Esophagus squamous epithelium (tissue), 5 donors: ENCODE measurements around the gene XYLT2. TPM values are rescaled to one million over a fixed set of nuclear protein-coding genes. Genes with fewer than 3 reads are reported as not detected.

Source experiments
- DNase-seq: peaks from one replicate; lab custom pipeline; 2025; lab: John Stamatoyannopoulos, UW
- H3K27ac ChIP-seq, 4 donors: fragments of 200-600 bp; sonication (generic); one replicate each; pipeline ENCODE4 v1.5.1; 2016 to 2019; ENCODE audit warnings: mild to moderate bottlenecking in 1 of 4
- H3K27me3 ChIP-seq, 4 donors: fragments of 200-600 bp; sonication (generic); 1 replicate in 3 of 4; 2 replicates in 1 of 4; pipeline versions ENCODE4 v1.5.1 to v1.6.0; 2017 to 2021; ENCODE audit warnings: antibody characterized with exemption in 1 of 4
- H3K36me3 ChIP-seq, 3 donors: fragments of 200-600 bp; sonication (generic); one replicate each; pipeline ENCODE4 v1.5.1; 2016 to 2019
- H3K4me1 ChIP-seq, 3 donors: fragments of 200-600 bp; sonication (generic); one replicate each; pipeline ENCODE4 v1.5.1; 2017 to 2019
- H3K4me3 ChIP-seq, 4 donors: fragments of 200-600 bp; sonication (generic); 1 replicate in 3 of 4; 2 replicates in 1 of 4; pipeline ENCODE4 v1.5.1; 2016 to 2019; ENCODE audit warnings: mild to moderate bottlenecking in 2 of 4, moderate library complexity in 1 of 4
- H3K9me3 ChIP-seq, 3 donors: fragments of 200-600 bp; sonication (generic); one replicate each; pipeline ENCODE4 v1.5.1; 2016 to 2019
- POLR2A ChIP-seq, 4 donors: fragments of 450-650 bp; IDR thresholded peaks; one replicate each; pipeline ENCODE4 v1.6.1; 2017; ENCODE audit warnings: antibody characterized with exemption in 4 of 4, mild to moderate bottlenecking in 4 of 4, moderate library complexity in 3 of 4
- WGBS, 2 donors: methylation state at CpG; one replicate each; pipeline ENCODE4 v1.1.5; 2018; 5-methylcytosine and 5-hydroxymethylcytosine counted together
- intact Hi-C: fragments of 100-400 bp; cut with DNase I; formaldehyde crosslinking; loops from one replicate; pipeline ENCODE4 v1.15.0; 2022
- total RNA-seq, 4 donors: library from RNA; depleted of rRNA; stranded (reverse); fragments of >200 nt; gene quantifications; one replicate each; pipeline ENCODE4 v1.1.0, GENCODE V29; 2016
- TF ChIP-seq, protein P1 (sequence below), 6 experiments: fragments of 450-650 bp in 4 of 6; fragments of 200-600 bp in 2 of 6; sonication (generic) in 2 of 6; IDR thresholded peaks; one replicate each; pipeline ENCODE4 v1.5.1; 2016 to 2019; ENCODE audit warnings: antibody characterized with exemption in 6 of 6, mild to moderate bottlenecking in 4 of 6, moderate library complexity in 4 of 6
- donor health status: DM: yes; HTN: yes; CAD: no.

The XYLT2 gene
- total RNA-seq, 4 donors from 2014 or later = 10.0 to 17.5 (median 13.5) TPM

DNA sequence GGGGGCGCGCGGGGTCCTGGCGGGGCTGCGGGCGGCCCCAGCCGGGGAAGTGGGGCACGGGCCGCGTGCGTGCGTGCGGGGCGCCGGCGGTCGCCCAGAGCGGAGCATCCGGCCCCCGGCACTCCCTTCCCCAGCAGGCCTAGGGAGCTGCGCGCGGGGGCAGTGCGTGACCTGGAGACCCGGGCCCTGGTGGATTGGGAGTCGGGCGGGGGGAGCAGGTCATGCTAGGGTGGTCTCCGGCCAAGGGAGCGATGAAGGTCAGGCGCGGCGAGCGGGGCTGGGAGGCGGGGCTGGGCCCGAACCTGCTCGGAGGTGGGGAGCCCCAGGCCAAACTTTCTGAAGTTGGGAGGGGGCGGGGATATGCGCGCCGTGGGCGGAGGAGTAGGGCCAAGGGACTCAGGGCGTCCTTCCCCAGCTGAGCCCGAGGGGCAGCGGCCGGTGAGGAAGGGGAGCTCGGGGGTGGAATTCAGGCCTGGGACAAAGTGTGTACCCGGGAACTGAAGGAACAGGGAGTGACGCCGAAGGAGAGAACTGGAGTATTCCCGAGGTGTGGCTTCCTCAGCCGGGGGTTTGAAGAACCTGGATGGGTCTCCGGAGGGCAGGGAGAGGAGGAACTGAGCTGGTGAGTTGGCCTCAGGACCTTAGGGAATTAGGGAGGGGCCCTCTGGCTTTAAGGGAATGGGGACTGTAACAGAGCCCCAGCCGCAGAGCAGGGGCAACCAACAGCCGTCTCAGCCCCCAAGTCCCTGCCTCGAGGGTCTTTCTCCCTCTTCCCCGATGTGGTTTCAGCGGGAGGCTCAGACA lies 589 bp downstream of the XYLT2 start:
- H3K27ac ChIP-seq = peak overlapping the region; percentile 81 to 88 (median 82)
- no peaks in the 10 kb centered on the region for H3K9me3 ChIP-seq
- H3K4me1 ChIP-seq = peaks cover 20 to 41% (median 31%) of the 10 kb centered on the region in 3 donors
- H3K4me3 ChIP-seq = peak overlapping the region; percentile 72 to 95 (median 78)
- no peaks in the 10 kb centered on the region for H3K36me3 ChIP-seq
- intact Hi-C loops = no loop called here
- H3K27me3 ChIP-seq = no peaks in the 10 kb centered on the region
- DNase-seq = no peak
- TF ChIP-seq, protein P1, sequence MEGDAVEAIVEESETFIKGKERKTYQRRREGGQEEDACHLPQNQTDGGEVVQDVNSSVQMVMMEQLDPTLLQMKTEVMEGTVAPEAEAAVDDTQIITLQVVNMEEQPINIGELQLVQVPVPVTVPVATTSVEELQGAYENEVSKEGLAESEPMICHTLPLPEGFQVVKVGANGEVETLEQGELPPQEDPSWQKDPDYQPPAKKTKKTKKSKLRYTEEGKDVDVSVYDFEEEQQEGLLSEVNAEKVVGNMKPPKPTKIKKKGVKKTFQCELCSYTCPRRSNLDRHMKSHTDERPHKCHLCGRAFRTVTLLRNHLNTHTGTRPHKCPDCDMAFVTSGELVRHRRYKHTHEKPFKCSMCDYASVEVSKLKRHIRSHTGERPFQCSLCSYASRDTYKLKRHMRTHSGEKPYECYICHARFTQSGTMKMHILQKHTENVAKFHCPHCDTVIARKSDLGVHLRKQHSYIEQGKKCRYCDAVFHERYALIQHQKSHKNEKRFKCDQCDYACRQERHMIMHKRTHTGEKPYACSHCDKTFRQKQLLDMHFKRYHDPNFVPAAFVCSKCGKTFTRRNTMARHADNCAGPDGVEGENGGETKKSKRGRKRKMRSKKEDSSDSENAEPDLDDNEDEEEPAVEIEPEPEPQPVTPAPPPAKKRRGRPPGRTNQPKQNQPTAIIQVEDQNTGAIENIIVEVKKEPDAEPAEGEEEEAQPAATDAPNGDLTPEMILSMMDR (IDR thresholded peaks at IDR 0.05) = no peak
- WGBS, 2 donors = 1 to 2% methylated on average over 12 to 17 of the region's 57 CpGs

DNA sequence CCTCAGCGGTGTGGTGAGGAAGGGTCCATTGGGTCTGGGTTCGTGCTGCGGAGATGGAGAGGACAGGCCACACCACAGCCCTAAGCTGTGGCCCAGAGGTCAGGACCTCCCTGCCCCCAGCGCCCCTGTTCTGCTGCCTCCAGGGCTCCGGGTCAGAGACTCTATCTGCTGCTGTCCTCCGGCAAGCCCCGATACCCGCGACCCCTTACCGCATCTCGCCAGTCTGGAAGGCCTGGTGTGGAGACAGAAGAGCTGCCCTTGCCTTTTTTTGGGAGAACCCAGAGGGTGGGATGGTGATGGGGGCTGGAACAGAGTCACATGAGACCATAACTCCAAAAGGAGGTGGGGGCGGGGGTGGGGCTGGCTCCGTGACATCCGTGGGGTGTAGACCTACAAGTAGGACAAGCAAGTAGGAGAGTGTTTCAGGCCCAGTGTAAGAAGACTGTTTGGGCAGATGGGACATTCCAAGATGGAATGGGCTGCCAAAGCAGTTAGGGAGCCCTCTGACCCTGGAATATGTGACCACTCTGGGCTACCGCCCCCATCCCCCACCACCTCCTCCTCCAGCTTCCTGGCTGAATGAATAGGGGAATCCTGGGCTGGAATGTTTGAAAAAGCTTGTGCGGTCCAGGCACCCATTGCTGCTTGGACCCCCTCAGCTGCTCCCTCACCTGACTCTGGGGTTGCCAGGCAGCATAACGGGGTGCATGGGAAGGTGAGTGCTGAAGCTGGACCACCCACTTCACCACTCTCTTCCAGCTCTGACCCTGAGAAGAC lies 1.4 kb downstream of the XYLT2 start:
- TF ChIP-seq, protein P1 (IDR thresholded peaks at IDR 0.05) = no peak
- no peak for TF ChIP-seq POLR2A (IDR thresholded peaks at IDR 0.05)
- intact Hi-C loops = no loop called here
- Histone ChIP-seq H3K36me3 (peaks cover 0 to 5% (median 0%) of the 10 kb centered on the region in 3 donors), H3K9me3 (no peaks in the 10 kb centered on the region), H3K4me1 (peaks cover 20 to 41% (median 31%) of the 10 kb centered on the region in 3 donors), H3K27ac (peak overlapping the region; percentile 81 to 88 (median 82)), H3K27me3 (no peaks in the 10 kb centered on the region), H3K4me3 (peak overlapping the region; percentile 72 to 95 (median 78))
- 28 to 29% methylated on average over 5 to 6 of the region's 17 CpGs for WGBS, 2 donors
- DNase-seq = no peak

DNA sequence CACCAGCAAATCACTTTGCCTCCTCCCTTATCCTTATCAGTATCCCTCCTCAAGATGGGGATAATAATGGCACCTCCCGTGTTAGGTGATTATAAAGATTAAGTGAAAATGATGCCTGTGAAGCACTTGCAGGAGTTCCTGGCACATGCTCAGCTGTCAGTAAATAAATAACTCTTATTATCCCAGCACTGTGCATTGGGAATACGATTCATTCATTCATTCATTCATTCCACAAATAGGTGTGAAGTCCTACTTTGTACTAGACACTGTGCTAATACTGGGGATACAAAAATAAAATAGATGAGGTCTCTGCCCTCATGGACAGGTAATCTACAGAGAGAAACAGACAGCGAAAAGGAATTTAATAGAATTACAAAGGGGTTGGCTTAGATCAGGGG lies 2.0 kb downstream of the XYLT2 start:
- intact Hi-C loops = no loop called here
- DNase-seq = no peak
- H3K27me3 ChIP-seq = no peaks in the 10 kb centered on the region
- H3K9me3 ChIP-seq = no peaks in the 10 kb centered on the region
- no peak overlapping the region for H3K27ac ChIP-seq
- TF ChIP-seq POLR2A (IDR thresholded peaks at IDR 0.05) = no peak
- TF ChIP-seq, protein P1 (IDR thresholded peaks at IDR 0.05) = no peak
- H3K36me3 ChIP-seq = peaks cover 0 to 11% (median 0%) of the 10 kb centered on the region in 3 donors
- peaks cover 20 to 41% (median 31%) of the 10 kb centered on the region in 3 donors for H3K4me1 ChIP-seq
- H3K4me3 ChIP-seq = peak overlapping the region in 1 of 4 donors; percentile 78
- 53 to 54% methylated on average over 3 of the region's 3 CpGs for WGBS, 2 donors

DNA sequence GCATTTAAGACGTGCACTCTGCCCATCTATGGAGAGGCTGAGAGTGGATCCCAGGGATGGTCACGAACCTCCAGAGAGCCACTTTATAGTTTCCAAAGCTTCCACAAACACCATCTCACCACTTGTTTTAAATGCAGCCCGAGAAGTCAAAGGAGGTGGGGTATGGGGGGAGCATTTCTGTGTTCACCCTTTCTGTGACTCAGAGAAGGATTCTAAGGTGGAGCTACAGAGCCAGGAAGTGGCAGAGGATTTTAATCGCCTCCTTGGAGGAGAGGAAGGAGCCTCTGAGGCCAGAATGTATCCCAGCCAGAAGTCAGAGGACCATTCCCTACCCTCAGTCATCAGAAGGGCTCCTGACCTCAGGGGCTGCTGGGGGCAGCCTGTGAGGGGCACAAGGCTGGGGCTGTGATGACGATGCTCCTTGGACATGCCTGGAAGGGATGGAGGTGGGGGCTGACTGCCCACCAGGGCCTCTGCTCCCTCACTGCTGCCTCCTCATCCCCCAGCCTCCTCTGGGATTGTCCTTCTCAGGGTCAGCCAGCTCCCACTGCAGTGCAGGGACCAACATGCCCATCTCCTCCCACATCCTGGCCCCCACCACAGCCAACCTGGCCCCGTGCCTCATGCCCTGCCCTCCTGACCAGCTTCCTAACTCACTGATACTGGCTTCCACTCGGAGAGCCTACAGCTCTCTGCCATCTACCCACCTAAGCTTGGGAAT lies 2.8 kb downstream of the XYLT2 start:
- intact Hi-C loops = no loop called here
- no peak overlapping the region for H3K27ac ChIP-seq
- DNase-seq = no peak

More for the DNA sequence above, 2.8 kb downstream of the XYLT2 start:
- TF ChIP-seq, protein P1 (IDR thresholded peaks at IDR 0.05) = no peak
- TF ChIP-seq POLR2A (IDR thresholded peaks at IDR 0.05) = no peak
- Histone ChIP-seq H3K4me3 (no peak overlapping the region), H3K4me1 (peaks cover 20 to 41% (median 31%) of the 10 kb centered on the region in 3 donors), H3K27me3 (no peaks in the 10 kb centered on the region), H3K36me3 (peaks cover 0 to 19% (median 0%) of the 10 kb centered on the region in 3 donors), H3K9me3 (no peaks in the 10 kb centered on the region)
- WGBS, 2 donors = 53 to 64% methylated on average over 5 to 7 of the region's 7 CpGs
